ENCODE data around the gene LNPK.
"Not testable (repeated sequence)": the region's sequence is repeated elsewhere in the genome, so short reads cannot be mapped to it uniquely, and the experiment has no call there.

LNPK gene, protein sequence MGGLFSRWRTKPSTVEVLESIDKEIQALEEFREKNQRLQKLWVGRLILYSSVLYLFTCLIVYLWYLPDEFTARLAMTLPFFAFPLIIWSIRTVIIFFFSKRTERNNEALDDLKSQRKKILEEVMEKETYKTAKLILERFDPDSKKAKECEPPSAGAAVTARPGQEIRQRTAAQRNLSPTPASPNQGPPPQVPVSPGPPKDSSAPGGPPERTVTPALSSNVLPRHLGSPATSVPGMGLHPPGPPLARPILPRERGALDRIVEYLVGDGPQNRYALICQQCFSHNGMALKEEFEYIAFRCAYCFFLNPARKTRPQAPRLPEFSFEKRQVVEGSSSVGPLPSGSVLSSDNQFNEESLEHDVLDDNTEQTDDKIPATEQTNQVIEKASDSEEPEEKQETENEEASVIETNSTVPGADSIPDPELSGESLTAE

GRCh38 chr2:176001916-176002687 is at the start of gene LNPK:
LNPK (minus strand) TSS chr2:176002267; CDS start chr2:175995584, 6,683 bp downstream.
- DNase-seq: peak; percentile 95

DNA sequence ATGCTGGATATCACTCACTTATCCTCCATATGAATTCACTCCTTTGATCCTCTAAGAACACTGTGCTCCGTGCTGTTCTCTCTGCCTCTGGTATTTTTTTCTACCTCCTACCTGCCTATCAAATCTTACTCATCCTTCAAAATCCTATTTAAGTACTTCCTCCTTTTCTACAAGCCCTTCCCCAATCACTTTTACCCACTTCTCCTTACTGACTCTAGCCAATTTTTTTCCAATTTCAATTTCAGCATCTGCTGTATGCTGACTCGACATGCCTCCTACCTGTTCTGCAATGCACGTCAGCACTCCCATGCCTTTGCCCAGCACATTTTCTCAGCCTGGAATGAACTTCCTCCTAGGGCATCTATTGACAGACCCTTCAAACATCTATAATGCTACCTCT is 37.3 kb upstream of the LNPK start:
- DNase-seq: peak; percentile 0

- no peak for DNase-seq
Observed at GRCh38 chr2:176038694-176039093, 36.6 kb upstream of the LNPK start.

GRCh38 chr2:176035013-176035691 is 33.1 kb upstream of the LNPK start:
- DNase-seq: no peak

- no peak for DNase-seq
Observed at GRCh38 chr2:176027806-176028205, 25.7 kb upstream of the LNPK start.

- DNase-seq: no peak
Observed at GRCh38 chr2:176025932-176026331, 23.9 kb upstream of the LNPK start.

DNA sequence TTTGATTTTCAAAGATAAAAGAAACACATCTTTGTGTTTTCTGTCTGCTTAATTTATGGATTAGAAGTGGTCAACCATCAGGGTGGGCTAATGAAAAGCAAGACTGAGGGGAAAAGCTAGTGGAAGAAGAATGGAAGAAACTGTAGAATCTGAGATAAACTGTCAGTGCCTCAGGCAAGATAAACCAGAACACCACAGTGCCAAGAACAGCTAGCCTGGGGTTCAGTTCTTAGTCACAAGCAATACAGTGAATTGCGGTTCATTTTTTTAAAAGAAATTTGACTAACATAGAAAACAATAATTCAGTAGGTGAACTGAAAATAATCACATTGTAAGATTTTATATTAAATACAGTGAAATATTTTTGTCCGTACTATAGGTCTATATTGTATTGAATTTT is 22.0 kb upstream of the LNPK start:
- no peak for DNase-seq

DNA sequence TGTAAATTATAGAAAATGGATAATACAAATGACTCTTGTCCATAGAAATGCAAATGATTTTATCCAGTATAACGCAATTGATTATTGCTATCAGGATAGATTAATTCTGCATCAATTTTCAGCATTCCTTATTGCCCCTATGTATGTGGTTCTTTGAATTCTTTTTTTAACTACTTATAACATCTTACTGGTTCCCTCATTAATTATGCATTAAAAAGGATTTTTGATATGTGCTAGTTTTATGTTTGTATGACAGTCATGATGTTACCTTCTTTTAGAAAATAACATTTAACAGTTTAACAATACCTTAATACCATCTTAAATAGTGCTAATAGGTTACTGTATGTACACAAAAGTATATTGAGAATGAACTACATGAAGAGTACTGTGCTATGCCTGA is 20.0 kb upstream of the LNPK start:
- DNase-seq: no peak

- DNase-seq: no peak
Observed at GRCh38 chr2:176020400-176020799, 18.3 kb upstream of the LNPK start.

- no peak for DNase-seq
Observed at GRCh38 chr2:176018708-176019107, 16.6 kb upstream of the LNPK start.

DNA sequence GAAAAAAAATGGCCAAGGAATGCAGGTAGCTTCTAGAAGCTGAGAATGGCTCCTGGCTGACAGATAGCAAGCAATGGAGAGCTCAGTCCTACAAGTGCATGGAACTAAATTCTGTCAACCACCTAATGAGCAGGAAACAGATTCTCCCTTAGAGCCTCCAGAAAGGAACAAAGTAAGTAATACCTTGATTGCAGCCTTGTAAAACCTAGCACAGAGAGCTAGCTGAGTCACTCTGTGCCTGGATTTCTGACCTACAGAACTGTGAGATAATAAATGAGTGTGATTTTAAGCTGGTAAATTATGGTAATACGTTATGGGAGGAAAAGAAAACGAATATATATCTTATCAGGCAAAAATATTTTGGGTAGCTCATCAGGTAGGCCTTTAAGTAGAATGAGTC is 7.4 kb upstream of the LNPK start:
- no peak for DNase-seq

- DNase-seq: no peak
Observed at GRCh38 chr2:176004934-176005333, 2.9 kb upstream of the LNPK start.

DNA sequence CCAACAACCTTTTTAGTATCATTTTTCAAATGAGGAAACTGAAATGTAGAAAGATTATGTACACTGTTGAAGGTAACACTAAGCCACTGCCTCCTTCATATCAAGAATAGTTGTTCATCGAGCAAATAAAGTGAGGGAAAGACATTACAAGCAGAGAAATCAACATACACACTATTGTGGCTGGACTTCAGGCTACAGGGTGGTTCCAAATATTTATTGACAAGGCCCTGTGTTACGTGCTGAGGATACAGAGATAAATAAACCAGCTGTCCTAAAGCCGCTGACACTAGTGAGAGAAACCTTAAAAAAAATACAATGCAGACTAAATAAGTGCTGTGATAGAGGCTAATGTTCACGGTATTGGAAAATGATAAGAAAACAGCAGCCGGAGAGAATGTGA is 1.9 kb upstream of the LNPK start:
- DNase-seq: no peak

DNA sequence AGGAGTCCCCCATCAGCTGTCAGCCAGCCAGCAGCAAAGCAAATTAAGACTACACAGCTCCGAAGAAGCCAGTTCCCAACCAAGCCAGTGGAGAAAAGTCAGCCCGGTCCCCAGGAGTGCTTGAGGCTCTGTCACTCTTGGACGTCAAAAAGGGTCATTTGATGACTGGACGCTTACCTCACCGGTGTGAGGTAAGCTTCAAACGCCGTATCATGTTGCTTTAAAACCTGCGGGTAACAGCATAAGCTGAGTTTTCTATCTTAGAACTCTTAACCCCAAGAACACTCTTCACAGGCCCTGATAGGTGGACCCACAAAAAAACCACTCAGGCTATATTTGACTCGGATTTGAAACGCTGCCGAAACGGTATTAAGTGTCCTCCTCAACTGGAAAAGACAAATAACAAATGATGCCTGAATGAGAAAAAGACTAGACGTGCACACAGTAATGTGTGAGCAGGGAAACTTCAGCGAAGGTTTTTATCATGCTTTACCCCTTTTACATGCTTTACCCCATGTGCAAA is 682 bp upstream of the LNPK start:
- no peak for DNase-seq

- peak; percentile 55 for DNase-seq
Observed at GRCh38 chr2:176001281-176001915, 669 bp downstream of the LNPK start.

DNA sequence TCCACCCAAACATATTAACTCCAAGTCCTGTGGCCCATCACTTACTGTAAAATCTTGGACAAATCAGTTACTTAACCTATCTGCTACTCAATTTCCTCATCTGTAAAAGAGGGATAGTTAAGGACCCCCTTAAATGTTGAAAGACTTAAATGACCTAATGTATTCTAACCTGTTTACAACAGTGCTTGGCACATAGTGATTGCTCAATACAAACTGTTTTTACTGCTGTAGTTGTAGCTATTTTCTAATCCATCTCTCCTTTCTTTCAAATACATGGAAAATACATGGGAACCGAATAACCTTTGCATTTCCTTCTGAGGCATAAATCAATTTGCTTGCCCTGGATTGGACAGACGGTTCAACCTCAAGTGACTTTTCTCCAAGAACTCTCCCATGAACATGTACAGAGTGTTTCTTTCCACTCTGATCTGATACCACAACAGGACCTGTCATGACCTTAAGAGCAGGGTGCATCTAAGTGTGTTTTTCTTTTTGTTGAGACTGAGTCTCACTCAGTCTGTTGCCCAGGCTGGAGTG is 2.7 kb downstream of the LNPK start:
- DNase-seq: no peak

DNA sequence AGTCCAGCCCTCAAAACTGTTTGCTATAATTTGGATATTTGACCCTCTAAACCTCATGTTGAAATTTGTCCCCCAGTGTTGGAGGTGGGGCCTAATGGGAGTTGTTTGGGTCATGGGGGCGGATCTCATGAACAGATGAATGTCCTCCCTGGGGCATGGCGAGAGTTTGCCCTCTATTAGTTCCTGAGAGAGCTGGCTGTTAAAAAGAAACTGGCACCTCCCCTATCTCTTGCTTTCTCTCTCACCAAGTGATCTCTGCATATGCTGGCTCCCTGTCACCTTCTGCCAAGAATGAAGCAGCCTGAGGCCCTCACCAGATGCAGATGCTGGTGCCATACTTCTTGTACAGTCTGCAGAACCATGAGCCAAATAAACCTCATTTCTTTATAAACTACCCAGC is 12.0 kb downstream of the LNPK start:
- DNase-seq: no peak

- not testable (repeated sequence) for DNase-seq
Observed at GRCh38 chr2:175987126-175987525, 14.9 kb downstream of the LNPK start.

- DNase-seq: no peak
Observed at GRCh38 chr2:175984846-175985245, 17.2 kb downstream of the LNPK start.

DNA sequence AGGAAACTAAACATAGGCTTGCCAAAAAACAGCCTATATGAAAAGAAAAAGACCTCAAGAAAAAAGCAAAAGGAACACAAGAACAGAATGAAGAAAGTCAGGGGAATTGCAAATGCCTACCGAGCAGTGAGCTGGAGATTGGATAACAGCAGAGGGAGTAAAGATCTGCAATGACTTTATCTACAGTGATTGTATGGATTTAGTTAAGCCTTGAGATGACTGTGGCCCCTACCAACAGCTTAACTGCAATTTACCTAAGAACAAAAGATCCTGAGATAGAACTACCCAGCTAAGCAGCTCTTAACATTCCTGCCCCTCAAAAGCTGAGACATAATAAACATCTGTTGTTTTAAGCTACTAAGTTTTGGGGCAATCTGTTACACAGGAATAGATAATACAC is 20.5 kb downstream of the LNPK start:
- no peak for DNase-seq

DNA sequence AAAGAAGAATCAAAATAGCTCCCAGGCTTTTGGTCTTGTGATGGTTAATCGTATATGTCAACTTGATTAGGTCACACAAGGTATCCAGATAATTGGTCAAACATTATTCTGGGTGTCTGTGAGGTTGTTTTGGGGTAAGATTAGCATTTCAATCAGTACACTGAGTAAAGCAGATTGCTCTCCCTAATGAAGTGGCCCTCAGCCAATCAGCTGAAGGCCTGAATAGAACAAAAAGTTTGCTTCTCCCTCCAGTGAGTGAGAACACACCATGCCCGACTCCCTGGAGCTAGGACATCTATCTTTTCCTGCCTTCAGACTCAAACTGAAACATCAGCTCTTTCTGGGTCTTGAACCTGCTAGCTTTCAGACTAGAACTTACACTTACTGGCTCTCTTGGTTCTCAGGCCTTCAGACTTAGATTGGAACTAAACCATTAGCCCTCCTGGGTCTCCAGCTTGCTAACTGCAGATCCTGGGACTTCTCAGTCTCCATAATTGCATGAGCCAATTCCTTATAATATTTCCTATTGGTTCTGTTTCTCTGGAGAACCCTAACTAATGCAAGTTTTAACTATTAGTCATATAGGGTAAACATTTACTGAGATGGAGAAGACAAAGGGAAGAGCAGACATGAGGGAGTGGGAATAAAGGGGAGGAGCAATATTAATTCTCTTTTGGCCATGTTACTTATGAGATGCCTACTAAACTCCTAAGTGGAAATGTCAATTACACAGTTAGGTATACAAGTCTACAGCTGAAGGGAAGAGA is 25.5 kb downstream of the LNPK start:
- no peak for DNase-seq

- DNase-seq: no peak
Observed at GRCh38 chr2:175973373-175973772, 28.7 kb downstream of the LNPK start.
